Trophoblast cell (in vitro differentiated cells and primary cell): Measurements from ENCODE around the gene KCNH1.
A peak's percentile ranks its signal among the peaks of the same experiment; 100 is the strongest.

Experiments used
- DNase-seq, 2 donors: peaks; one replicate each; pipeline ENCODE4 v3.0.0-alpha.2; 2016
- H2AFZ ChIP-seq: 2 replicates; pipeline ENCODE4 v1.6.1; 2013; ENCODE audit warnings: low read length, moderate library complexity, mild to moderate bottlenecking; ENCODE audit not compliant: insufficient read depth, poor library complexity
- H2AK5ac ChIP-seq: 2 replicates; pipeline ENCODE4 v1.6.1; 2013; ENCODE audit warnings: mild to moderate bottlenecking, low read length
- H2BK120ac ChIP-seq: 2 replicates; pipeline ENCODE4 v1.6.1; 2013; ENCODE audit warnings: low read length, mild to moderate bottlenecking, moderate library complexity; ENCODE audit not compliant: insufficient read depth, poor library complexity
- H2BK12ac ChIP-seq: 2 replicates; pipeline ENCODE4 v1.6.1; 2013; ENCODE audit warnings: mild to moderate bottlenecking, low read length, moderate library complexity
- H2BK5ac ChIP-seq: 2 replicates; pipeline ENCODE4 v1.6.1; 2013; ENCODE audit warnings: low read length, low read depth, moderate library complexity, mild to moderate bottlenecking; ENCODE audit not compliant: poor library complexity
- H3K14ac ChIP-seq: 2 replicates; pipeline ENCODE4 v1.6.1; 2013; ENCODE audit warnings: mild to moderate bottlenecking, low read length
- H3K18ac ChIP-seq: 2 replicates; pipeline ENCODE4 v1.6.1; 2013; ENCODE audit warnings: mild to moderate bottlenecking, low read length
- H3K23ac ChIP-seq: 2 replicates; pipeline ENCODE4 v1.6.1; 2013; ENCODE audit warnings: low read length
- H3K27ac ChIP-seq: 2 replicates; pipeline ENCODE4 v1.5.1; 2013; ENCODE audit warnings: low read depth, mild to moderate bottlenecking, inconsistent platforms, low read length, moderate library complexity
- H3K27me3 ChIP-seq: 2 replicates; pipeline ENCODE4 v1.6.1; 2013; ENCODE audit warnings: inconsistent platforms, mild to moderate bottlenecking, low read length, moderate library complexity; ENCODE audit not compliant: insufficient read depth
- H3K36me3 ChIP-seq, 2 experiments: 1 replicate in 1 of 2; 2 replicates in 1 of 2; pipeline ENCODE4 v1.6.1; 2013; ENCODE audit warnings: low read length in 2 of 2, mild to moderate bottlenecking in 2 of 2, moderate library complexity in 1 of 2; ENCODE audit not compliant: insufficient read depth in 2 of 2, control insufficient read depth in 1 of 2
- H3K4ac ChIP-seq: 2 replicates; pipeline ENCODE4 v1.6.1; 2013; ENCODE audit warnings: low read depth, mild to moderate bottlenecking, low read length, moderate library complexity
- H3K4me1 ChIP-seq, 2 experiments: 1 replicate in 1 of 2; 2 replicates in 1 of 2; pipeline ENCODE4 v1.6.1; 2013; ENCODE audit warnings: low read length in 2 of 2, mild to moderate bottlenecking in 2 of 2, moderate library complexity in 1 of 2; ENCODE audit not compliant: insufficient read depth in 2 of 2, control insufficient read depth in 1 of 2
- H3K4me2 ChIP-seq: 2 replicates; pipeline ENCODE4 v1.6.1; 2013; ENCODE audit warnings: inconsistent platforms, mild to moderate bottlenecking, low read length, moderate library complexity
- H3K4me3 ChIP-seq: 2 replicates; pipeline ENCODE4 v1.5.1; 2013; ENCODE audit warnings: mild to moderate bottlenecking, low read depth, low read length, inconsistent platforms
- H3K79me1 ChIP-seq: one replicate; pipeline ENCODE4 v1.6.1; 2013; ENCODE audit warnings: low read length
- H3K79me2 ChIP-seq: 2 replicates; pipeline ENCODE4 v1.6.1; 2013; ENCODE audit warnings: low read length, mild to moderate bottlenecking; ENCODE audit not compliant: control insufficient read depth, insufficient read depth, poor library complexity
- H3K9ac ChIP-seq: 2 replicates; pipeline ENCODE4 v1.6.1; 2013; ENCODE audit warnings: mild to moderate bottlenecking, low read length
- H3K9me3 ChIP-seq: 2 replicates; pipeline ENCODE4 v1.6.1; 2013; ENCODE audit warnings: low read depth, mild to moderate bottlenecking, control low read depth, inconsistent platforms, low read length; ENCODE audit not compliant: insufficient read depth
- H4K12ac ChIP-seq: 2 replicates; pipeline ENCODE4 v1.6.1; 2013; ENCODE audit warnings: low read depth, mild to moderate bottlenecking, low read length, moderate library complexity
- H4K8ac ChIP-seq: 2 replicates; pipeline ENCODE4 v1.6.1; 2013; ENCODE audit warnings: low read depth, mild to moderate bottlenecking, low read length, moderate library complexity
- H4K91ac ChIP-seq: one replicate; pipeline ENCODE4 v1.6.1; 2013; ENCODE audit warnings: low read depth, mild to moderate bottlenecking, low read length, moderate library complexity
- WGBS: extraction: QIAGEN DNeasy Blood & Tissue Kit; methylation state at CpG from one replicate; pipeline ENCODE4 v1.1.7; 2013; ENCODE audit warnings: missing lambda C conversion rate; ENCODE audit not compliant: insufficient read length, insufficient coverage; ENCODE audit errors: extremely low coverage; 5-methylcytosine and 5-hydroxymethylcytosine counted together

Gene KCNH1

GRCh38 chr1:210769473-210769872 lies 364.5 kb downstream of the KCNH1 start:
- Histone ChIP-seq H3K36me3 (no peaks in the 10 kb centered on the region), H2BK5ac (no peak overlapping the region), H4K8ac (no peak overlapping the region), H3K18ac (no peak overlapping the region), H2AFZ (no peak overlapping the region), H3K9me3 (no peaks in the 10 kb centered on the region), H4K91ac (no peak overlapping the region), H3K79me1 (no peaks in the 10 kb centered on the region), H2BK12ac (no peak overlapping the region), H2BK120ac (no peak overlapping the region), H3K4me3 (no peak overlapping the region), H2AK5ac (no peak overlapping the region), H3K4ac (no peak overlapping the region), H3K4me1 (no peaks in the 10 kb centered on the region), H3K27me3 (no peaks in the 10 kb centered on the region), H4K12ac (no peak overlapping the region), H3K4me2 (no peak overlapping the region), H3K79me2 (no peaks in the 10 kb centered on the region), H3K23ac (no peak overlapping the region), H3K27ac (no peak overlapping the region), H3K9ac (no peak overlapping the region), H3K14ac (no peak overlapping the region)
- no peak for DNase-seq
- no CpG with 5 or more reads among the region's 4 CpGs for WGBS

- Histone ChIP-seq H4K12ac (no peak overlapping the region), H2AK5ac (no peak overlapping the region), H3K9me3 (no peaks in the 10 kb centered on the region), H3K4ac (no peak overlapping the region), H3K4me3 (no peak overlapping the region), H3K9ac (no peak overlapping the region), H3K14ac (no peak overlapping the region), H2AFZ (no peak overlapping the region), H4K8ac (no peak overlapping the region), H3K79me2 (no peaks in the 10 kb centered on the region), H3K18ac (no peak overlapping the region), H3K36me3 (no peaks in the 10 kb centered on the region), H2BK12ac (no peak overlapping the region), H3K79me1 (no peaks in the 10 kb centered on the region), H3K4me2 (no peak overlapping the region), H4K91ac (no peak overlapping the region), H2BK5ac (no peak overlapping the region), H3K27ac (no peak overlapping the region), H2BK120ac (no peak overlapping the region), H3K23ac (no peak overlapping the region), H3K27me3 (no peaks in the 10 kb centered on the region), H3K4me1 (no peaks in the 10 kb centered on the region)
- DNase-seq, result no peak
- no CpG with 5 or more reads among the region's 2 CpGs for WGBS
These were observed 369.4 kb downstream of the KCNH1 start for GRCh38 chr1:210764536-210764935.

DNA sequence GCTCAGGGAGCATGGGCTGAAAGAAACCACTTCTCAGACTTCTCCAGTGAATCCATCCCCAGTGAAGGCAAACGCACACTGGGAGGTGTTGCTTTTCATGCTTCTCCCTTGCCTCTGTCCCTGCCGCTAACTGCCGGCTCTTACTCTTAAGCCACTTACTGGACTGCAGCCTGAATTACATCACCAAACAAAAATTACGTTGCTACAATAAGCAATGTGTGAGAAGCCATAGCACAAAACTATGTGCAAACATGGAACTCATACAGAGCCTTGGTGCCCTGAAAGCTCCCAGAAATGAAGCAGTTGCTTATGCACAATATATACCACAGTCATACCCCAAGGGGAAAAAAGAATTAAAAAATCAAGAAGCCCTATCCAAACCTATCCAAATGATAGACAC lies 375.2 kb downstream of the KCNH1 start:
- no peaks in the 10 kb centered on the region for H3K36me3 ChIP-seq
- H3K4ac ChIP-seq, result no peak overlapping the region
- no peak overlapping the region for H4K91ac ChIP-seq
- H3K14ac ChIP-seq, result no peak overlapping the region
- DNase-seq, result peak in 1 of 2 donors; percentile 17
- no peak overlapping the region for H3K23ac ChIP-seq
- H3K27me3 ChIP-seq, result no peaks in the 10 kb centered on the region
- H3K18ac ChIP-seq, result no peak overlapping the region
- H4K12ac ChIP-seq, result no peak overlapping the region
- H4K8ac ChIP-seq, result no peak overlapping the region
- no peaks in the 10 kb centered on the region for H3K79me2 ChIP-seq
- WGBS, result no CpG with 5 or more reads among the region's 4 CpGs
- no peaks in the 10 kb centered on the region for H3K79me1 ChIP-seq
- H2BK120ac ChIP-seq, result no peak overlapping the region
- no peak overlapping the region for H3K4me3 ChIP-seq
- no peak overlapping the region for H3K9ac ChIP-seq
- H2BK12ac ChIP-seq, result no peak overlapping the region
- no peak overlapping the region for H3K27ac ChIP-seq
- no peaks in the 10 kb centered on the region for H3K9me3 ChIP-seq
- no peak overlapping the region for H2AK5ac ChIP-seq
- no peak overlapping the region for H3K4me2 ChIP-seq
- H2AFZ ChIP-seq, result no peak overlapping the region
- no peak overlapping the region for H2BK5ac ChIP-seq
- H3K4me1 ChIP-seq, result peaks cover 0 to 7% of the 10 kb centered on the region in 2 experiments

GRCh38 chr1:210758261-210758660 lies 375.7 kb downstream of the KCNH1 start:
- Histone ChIP-seq H3K79me1 (no peaks in the 10 kb centered on the region), H2BK12ac (no peak overlapping the region), H3K18ac (no peak overlapping the region), H3K4ac (no peak overlapping the region), H2AFZ (no peak overlapping the region), H2BK5ac (no peak overlapping the region), H3K9me3 (no peaks in the 10 kb centered on the region), H2AK5ac (no peak overlapping the region), H4K12ac (no peak overlapping the region), H4K8ac (no peak overlapping the region), H3K4me2 (no peak overlapping the region), H3K9ac (no peak overlapping the region), H3K27me3 (no peaks in the 10 kb centered on the region), H3K36me3 (no peaks in the 10 kb centered on the region), H3K14ac (no peak overlapping the region), H3K4me3 (no peak overlapping the region), H4K91ac (no peak overlapping the region), H3K4me1 (peaks cover 0 to 7% of the 10 kb centered on the region in 2 experiments), H3K27ac (no peak overlapping the region), H2BK120ac (no peak overlapping the region), H3K23ac (no peak overlapping the region), H3K79me2 (no peaks in the 10 kb centered on the region)
- no peak for DNase-seq
- no CpG with 5 or more reads among the region's 1 CpG for WGBS
